GM19099 (cell line): ENCODE measurements around the gene RUFY1.
A peak's percentile ranks its signal among the peaks of the same experiment; 100 is the strongest.

Source experiments
- POLR2A ChIP-seq: IDR thresholded peaks from 3 replicates; pipeline ENCODE4 v1.6.1; 2011; ENCODE audit warnings: low read depth; ENCODE audit not compliant: insufficient read length; ENCODE audit errors: extremely low read depth

The RUFY1 gene

GRCh38 chr5:179542170-179542569 lies 8.2 kb upstream of the RUFY1 start:
- no peak for TF ChIP-seq POLR2A

DNA sequence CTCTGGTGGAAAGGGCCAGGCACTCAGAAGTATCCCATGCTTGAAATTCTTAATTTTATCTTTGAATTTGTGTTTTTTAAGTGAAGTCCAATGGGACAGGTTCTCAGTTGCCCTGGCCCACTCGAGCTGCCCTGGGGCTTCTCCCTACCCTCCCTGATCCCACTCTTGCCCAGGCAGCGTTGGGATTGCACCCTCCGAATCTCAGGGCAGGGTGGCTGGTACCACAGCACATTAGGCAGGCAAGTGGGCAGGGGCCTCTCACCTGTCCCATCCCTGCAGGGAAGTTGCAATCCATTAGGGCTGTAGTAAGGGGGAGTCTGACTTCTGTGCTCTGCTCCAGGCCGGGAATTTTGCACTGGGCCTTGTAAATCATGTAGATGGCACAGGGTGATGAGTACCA lies 2.7 kb downstream of the RUFY1 start:
- TF ChIP-seq POLR2A, result no peak

DNA sequence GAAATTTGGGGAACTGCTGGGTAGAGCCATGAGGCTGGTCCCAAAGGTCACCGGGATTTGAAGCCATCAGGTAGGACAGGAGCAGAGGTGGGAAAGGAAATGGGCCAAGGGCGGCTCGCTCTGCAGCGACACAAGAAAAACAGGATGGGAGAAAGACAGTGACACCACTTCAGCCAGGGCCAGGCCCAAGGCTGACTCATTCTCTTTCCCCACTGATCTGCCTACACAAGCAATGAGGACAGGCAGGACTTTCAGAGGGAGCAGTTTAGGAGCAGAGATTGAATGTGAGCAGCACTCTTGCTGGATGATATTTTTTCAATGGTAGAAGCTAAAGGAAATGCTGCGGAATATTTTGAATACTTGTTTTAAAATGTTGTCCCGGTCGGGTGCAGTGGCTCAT lies 3.5 kb downstream of the RUFY1 start:
- no peak for TF ChIP-seq POLR2A

DNA sequence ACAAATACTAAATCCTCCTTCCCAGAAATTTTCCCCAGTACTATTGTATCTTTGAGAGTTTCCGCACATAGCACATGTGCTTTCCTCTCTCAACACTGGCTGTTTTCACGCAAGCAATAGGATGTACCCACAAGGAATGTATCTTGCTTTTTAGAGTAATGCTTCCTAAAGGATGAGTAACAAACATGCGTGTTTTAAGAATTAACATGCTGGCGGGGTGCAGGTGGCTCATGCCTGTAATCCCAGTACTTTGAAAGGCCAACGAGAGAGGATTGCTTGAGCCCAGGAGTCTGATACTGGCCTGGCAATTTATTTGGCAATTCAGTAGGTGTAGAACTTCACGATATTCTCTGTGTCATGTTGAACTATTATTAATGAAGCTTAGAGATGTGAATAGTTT lies 4.6 kb downstream of the RUFY1 start:
- TF ChIP-seq POLR2A, result no peak

DNA sequence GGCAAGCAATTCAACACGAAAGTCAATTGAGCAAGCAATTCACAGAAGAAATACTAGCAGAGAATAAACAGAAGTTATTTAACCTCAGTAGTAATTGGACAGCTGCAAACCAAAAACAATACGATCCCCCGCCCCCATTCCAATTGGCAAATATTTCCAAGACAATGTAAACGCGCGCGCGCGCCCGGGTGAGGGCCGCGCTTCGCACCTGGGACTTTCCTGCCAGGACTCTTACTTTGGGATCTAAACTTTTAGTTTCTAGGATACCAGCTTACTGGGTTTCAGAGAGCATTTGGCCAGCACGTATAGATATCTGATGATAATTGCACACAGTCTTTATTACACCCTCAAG lies 8.6 kb downstream of the RUFY1 start:
- TF ChIP-seq POLR2A, result no peak

DNA sequence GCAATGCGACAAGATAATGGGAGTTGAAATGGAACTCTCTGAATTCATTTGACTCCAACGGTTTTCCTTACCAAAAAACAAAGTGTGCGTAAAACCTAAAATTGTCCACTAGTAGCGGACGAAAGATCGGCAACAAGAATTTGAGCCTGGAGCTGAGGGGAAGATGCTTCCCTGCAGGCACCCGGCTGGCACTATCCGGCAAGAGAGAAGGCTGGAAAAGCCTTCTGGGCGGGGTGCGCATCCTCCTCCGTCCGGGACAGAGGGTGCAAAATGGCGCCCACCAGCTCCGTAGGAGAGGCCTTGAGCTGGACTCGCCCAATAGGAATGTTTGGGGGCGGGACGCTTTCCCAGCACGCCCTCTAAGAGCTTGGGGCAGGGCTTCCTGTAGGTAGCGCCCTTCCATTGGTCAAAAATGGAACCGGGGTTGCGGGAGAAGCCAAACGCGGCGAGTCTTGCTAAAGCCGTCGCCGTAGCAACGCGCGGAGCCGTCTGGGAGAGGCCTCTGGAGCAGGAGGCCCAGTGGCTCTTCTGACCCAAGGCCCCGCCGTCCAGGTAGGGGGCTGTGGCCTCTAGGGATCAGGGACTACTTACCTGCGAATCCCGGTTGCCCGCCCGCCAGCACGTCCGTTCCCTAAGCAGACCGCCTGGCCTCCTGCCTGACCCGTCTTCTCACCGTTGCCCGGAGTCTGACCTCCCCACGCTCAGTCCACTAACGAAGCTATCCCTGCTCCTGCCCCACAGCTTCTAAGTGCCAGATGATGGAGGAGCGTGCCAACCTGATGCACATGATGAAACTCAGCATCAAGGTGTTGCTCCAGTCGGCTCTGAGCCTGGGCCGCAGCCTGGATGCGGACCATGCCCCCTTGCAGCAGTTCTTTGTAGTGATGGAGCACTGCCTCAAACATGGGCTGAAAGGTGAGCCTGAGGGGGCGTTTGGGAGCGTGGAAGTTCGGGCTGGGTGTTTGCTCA lies 9.2 kb downstream of the RUFY1 start:
- peak; percentile 84 for TF ChIP-seq POLR2A

DNA sequence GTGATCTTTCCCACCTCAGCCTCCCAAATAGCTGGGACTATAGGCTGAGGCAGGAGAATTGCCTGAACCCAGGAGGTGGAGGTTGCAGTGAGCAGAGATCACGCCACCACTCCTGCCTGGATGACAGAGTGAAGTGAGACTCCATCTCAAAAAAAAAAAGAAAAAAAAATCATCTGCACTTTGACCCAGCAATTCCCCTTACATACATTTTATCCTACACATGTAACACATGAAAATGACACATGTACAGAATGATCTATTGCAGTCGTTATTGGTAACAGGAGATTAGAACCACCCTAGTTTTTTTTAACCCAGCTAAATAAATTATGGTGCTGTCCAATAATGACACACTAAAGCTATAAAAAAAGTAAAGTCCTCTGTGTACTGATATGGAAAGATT lies 14.2 kb downstream of the RUFY1 start:
- no peak for TF ChIP-seq POLR2A

- no peak for TF ChIP-seq POLR2A
Measured at GRCh38 chr5:179568721-179569120, 18.4 kb downstream of the RUFY1 start.

GRCh38 chr5:179572386-179572785 lies 22.0 kb downstream of the RUFY1 start:
- TF ChIP-seq POLR2A, result no peak

DNA sequence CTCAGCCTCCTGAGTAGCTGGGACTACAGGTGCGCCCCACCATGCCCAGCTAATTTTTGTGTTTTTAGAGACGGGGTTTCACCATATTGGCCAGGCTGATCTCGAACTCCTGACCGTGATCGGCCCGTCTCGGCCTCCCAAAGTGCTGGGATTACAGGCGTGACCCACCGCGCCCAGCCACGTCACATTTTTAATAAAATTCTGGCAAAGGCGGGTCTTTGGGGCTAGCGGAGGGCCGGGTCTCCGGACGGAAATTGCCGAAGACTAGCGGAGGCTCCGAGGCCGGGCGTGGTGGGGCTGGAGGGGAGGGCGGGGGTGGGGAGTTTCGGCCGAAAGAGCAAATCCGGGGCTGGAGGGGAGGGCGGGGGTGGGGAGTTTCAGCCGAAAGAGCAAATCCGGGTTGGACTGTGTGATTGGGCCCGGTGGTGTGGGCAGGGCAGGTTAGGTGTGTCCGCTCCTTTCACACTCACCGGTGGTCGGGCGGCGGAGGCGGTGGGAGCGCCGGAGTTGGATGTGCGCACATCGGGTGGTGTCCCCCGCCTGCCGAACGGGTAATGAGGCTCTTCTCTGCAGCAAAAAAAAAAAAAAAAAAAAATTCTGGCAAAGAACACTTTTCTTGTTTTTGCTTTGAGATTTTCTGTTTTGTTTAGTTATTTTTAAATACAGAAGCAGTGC lies 27.1 kb downstream of the RUFY1 start:
- no peak for TF ChIP-seq POLR2A

DNA sequence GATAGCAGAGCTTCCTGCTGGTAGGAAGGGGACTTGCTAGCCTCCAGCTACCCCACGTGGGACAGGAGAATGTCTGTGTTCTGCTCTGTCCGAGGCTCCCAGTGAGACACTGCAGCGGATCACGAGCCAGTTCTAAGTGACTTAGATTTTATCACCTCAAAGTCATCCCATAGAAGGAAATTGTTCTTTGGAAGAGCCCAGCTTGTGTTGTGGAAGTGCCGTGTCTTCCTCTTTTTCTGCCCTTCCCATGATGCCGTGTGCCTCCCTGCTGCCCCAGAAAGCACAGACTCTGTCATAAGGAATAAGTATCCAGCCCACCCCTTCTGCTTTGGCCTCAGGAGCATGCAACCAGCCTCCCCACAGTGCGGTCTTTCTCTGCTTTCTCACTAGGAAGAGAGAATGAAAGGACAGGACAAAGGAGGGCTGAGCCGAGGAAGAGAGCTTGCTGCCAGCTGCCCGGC lies 35.6 kb downstream of the RUFY1 start:
- no peak for TF ChIP-seq POLR2A

GRCh38 chr5:179588166-179588565 lies 37.8 kb downstream of the RUFY1 start:
- no peak for TF ChIP-seq POLR2A

DNA sequence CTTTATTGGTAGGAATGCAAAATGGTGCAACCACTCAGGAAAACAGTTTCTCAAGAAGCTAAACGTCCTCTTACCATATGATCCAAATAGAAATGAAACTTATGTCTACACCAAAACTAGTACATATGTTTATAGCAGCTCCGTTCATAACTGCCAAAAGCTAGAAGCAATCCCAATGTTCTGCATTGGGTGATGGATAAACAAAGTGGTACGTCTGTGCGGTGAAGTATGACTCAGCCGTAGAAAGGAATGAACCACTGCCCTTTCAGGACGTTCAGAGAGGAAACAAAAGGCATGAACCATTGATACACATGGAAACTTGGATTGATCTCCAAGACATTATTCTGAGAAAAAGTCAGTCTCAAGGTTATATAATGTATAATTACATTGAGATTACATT lies 45.6 kb downstream of the RUFY1 start:
- no peak for TF ChIP-seq POLR2A

DNA sequence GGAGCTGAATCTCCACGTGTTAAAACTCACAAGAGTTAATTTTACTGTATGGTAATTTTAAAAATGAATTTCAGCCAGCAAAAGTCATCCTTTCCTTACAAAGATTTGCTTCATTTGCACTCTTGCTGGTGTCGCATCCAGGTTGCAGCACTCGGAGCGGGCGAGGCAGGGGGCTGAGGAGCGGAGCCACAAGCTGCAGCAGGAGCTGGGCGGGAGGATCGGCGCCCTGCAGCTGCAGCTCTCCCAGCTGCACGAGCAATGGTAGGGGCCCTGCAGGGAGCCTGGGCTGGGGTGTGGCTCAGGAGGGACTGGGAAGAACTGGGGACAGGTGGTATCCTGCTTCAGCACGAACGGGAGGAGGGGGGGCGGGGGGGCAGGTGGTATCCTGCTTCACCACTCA lies 46.1 kb downstream of the RUFY1 start:
- TF ChIP-seq POLR2A, result no peak

- TF ChIP-seq POLR2A, result no peak
Measured at GRCh38 chr5:179599100-179599499, 48.7 kb downstream of the RUFY1 start.

GRCh38 chr5:179599566-179599965 lies 49.2 kb downstream of the RUFY1 start:
- TF ChIP-seq POLR2A, result no peak
